GM20431 (cell line): ENCODE measurements around the gene RBM10.

Experiments used
- in situ Hi-C: fragments of 300-500 bp; cut with MseI, MboI; formaldehyde crosslinking; loops from one replicate; pipeline ENCODE4 v1.15.0; 2020; ENCODE audit warnings: low sequenced_read_pairs; ENCODE audit not compliant: unreplicated experiment

RBM10 gene

DNA sequence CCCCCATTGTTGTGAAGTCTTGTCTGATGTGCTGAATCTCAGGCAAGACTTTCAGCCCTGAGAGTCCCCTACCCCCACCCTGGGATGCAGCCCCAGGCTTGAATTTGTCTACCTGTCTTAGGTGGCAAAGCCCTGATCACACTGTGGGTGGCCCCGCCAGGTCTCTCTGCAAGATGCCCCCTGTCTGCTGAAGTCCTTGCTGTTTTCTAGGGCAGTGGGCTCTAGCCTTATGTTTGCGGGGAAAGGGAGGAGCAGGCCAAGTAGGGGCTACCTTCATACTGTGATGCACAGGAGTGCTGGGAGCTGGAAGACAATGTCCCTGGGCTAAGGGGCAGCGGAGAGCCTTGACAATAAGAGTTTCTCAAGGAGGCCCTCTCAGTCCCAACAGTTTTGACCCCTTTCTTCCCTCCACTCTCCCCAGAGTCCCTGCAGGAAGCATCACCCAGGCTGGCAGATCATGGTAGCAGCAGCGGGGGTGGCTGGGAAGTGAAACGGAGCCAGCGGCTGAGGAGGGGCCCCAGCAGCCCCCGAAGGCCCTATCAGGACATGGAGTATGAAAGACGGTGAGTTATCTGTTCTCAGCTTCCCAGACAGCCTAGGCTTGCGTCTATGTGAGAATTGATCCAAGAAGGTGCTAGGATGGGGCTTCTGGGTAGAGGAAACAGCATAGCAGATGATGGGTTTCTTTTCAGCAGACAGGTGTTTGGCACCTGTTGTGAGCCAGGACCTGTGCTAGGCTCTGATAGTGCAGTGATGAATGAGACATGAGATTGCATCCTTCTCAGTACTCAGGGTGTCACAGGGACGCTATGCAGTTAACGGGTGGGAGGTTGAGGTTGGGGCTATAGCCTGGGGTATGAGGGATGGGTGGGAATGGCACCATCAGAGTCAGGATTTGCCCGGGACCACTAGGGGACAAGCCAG is 2.2 kb downstream of the RBM10 start:
- in situ Hi-C loops, result no loop called here

DNA sequence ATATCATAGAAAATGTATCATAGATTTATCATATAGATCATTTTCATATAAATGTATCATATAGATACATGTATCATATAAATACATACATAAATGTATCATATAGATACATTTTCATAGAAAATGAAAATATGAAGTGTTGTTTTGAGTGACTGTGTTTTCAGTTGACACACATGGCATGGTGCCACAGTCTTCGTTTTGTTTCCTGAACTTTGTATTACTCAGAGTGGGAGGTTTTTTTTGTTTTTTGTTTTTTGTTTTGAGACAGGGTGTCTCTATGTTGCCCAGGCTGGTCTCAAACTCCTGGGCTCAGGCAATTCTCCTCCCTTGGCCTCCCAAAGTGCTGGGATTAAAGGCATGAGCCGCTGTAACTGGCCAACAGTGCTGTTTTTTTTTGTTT is 3.9 kb downstream of the RBM10 start:
- in situ Hi-C loops, result no loop called here

DNA sequence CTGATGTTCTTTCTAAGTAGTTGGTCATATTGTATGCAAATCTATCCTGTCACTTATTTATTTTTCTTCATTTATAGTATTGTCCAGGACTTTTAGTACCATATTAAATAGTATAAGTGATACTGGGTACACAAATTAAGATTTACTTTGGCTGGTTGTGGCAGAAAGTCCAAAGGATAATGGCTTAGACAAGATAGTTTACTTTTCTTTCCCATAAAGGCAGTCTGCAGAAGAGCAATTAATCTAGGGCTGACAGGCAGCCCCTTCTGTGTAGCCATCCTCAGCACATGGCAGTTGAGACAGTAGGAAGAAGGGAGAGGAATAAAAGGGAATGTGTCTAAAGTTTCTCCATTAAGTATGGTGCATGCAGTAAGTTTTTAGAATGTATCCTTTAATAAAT is 6.4 kb downstream of the RBM10 start:
- in situ Hi-C loops, result no loop called here

DNA sequence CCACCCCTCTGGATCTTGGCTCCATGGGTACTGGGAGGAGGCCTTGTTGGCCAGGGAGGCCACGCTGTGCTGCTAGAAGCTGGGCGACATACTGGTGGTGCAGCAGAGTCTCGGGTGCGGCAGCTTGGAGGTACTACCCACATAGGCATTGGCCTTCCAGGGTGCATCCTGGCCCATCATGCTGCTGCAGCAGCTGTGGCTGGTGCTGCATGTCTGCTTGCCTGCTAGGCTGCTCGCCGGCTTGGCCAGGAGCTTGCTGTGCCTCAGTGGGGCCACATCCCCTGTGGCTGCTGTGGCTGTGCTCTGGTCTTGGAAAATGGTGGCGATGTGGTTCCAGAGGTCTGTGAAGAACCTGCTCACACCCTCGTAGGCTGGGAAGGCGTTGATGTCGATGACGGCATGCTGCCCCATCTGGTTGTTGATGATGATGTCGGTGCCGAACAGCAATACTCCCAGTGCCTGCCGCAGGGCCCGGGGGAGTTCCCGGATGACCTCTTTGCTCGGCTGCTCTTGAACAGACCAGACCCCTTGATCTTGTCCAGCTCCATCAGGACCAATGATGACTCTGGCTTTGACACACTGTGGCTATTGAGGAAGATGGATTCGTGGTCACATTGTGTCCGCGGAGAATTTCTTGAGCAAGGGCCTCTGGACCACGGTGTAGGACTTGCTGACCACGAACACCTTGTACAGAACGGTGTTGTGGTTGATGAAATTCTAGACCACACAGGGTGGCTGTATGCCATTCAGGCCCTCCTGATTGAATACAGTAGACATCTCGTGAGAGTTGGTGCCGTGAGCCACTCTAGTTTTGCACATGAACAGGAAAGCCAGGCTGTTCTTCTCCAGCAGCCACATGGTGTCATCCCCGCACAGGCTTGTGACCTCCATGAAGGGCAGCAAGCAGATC is 11.8 kb downstream of the RBM10 start:
- in situ Hi-C loops, result no loop called here

DNA sequence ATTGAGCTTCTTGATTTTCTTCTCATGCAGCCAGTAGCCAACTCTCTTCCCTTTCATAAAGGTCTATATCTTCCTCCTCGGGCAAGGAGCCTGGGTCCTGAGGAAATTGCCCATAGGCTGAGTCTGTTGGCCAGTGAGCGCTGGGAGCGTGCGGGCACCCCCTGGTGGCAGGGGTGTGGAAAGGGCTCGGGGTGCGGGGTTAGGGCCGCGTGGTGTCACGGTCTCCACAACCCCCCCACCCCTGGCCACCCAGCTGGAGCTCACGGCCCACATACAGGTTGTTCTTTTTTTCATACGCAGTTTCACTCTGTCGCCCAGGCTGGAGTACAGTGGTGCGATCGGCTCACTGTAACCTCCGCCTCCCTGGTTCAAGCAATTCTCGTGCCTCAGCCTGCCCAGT is 13.1 kb downstream of the RBM10 start:
- in situ Hi-C loops, result no loop called here

DNA sequence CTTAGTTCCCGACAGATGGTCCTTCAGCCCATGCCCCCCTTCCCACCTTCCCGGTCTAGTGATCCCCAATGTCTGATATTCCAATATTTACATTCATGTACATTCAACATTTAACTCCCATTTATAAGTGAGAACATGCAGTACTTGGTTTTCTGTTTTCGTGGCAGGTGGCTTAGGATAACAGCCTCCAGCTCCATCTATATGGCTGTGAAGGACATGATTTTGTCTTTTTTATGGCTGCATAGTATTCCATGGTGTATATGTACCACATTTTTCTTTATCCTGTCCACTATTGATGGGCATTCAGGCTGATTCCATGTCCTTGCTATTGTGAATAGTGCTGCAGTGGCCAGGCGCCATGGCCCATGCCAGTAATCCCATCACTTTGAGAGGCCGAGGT is 13.8 kb downstream of the RBM10 start:
- in situ Hi-C loops, result no loop called here

DNA sequence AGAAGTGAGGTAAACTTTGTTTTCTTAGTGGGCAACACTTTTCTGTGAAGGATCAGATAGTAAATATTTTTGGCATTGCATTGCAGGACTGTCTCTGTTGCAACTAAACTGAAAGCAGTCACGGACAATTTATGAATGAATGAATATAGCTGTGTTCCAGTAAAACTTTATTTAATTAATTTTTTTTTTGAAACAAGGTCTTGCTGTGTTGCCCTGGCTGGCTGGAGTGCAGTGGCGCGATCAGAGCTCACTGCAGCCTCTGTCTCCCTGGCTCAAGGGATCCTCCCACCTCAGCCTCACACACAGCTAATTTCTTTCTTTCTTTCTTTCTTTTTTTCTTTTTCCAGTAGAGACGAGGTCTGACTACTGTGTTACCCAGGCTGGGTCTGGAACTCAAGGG is 15.8 kb downstream of the RBM10 start:
- in situ Hi-C loops, result no loop called here

DNA sequence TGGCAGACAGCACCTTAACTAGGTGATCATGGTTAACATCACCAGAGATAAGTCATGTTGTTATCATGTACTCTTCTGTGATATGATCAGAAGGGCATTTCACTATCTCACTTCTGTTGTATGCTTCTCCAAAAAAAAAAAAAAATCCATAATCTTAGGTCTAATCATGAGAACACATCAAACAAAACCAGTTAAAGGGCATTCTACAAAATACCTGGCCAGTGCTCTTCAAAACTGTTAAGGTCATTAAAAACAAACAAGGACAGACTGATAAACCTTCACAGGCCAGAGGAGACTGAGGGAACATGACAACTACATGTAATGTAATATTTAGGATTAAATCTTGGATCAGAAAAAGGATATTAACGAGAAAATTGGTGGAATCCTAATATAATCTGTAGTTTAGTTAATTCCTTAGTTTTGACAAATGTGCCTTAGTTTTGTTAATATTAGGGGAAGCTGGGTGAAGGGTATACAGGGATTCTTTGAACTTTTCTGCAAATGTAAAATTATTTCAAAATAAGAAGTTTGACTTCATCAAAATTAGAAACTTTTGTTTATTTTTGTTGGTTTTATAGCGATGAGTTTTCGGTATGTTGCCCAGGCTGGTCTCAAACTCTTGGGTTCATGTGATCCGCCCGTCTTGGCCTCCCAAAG is 18.0 kb downstream of the RBM10 start:
- in situ Hi-C loops, result no loop called here

DNA sequence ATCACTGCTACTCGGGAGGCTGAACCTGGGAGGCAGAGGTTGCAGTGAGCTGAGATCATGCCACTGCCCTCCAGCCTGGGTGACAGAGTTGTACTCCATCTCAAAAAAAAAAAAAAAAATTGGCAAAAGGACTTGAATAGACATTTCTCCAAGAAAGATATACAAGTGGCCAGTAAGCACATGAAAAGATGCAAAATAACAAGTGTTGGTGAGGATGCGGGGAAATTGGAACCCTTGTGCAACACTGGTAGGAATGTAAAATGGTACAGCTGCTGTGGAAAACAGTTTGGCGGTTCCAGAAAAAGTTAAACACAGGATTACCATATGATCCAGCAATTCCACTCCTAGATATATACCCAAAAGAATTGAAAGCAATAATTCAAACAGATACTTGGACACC is 19.4 kb downstream of the RBM10 start:
- in situ Hi-C loops, result no loop called here

DNA sequence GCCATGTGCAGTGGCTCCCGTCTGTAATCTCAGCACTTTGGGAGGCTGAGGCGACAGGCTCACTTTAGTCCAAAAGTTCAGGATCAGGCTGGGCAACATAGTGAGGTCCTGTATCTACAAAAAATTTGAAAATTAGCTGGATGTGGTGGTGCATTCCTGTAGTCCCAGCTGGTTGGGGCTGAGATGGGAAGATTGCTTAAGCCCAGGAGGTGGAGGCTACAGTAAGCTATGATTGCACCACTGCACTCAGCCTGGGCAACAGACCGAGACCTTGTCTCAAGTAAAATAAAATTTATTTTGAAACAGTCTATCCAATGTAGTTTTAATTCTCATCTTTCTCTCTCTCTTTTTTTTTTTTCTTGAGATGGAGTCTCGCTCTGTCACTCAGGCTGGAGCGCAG is 21.1 kb downstream of the RBM10 start:
- in situ Hi-C loops, result no loop called here

DNA sequence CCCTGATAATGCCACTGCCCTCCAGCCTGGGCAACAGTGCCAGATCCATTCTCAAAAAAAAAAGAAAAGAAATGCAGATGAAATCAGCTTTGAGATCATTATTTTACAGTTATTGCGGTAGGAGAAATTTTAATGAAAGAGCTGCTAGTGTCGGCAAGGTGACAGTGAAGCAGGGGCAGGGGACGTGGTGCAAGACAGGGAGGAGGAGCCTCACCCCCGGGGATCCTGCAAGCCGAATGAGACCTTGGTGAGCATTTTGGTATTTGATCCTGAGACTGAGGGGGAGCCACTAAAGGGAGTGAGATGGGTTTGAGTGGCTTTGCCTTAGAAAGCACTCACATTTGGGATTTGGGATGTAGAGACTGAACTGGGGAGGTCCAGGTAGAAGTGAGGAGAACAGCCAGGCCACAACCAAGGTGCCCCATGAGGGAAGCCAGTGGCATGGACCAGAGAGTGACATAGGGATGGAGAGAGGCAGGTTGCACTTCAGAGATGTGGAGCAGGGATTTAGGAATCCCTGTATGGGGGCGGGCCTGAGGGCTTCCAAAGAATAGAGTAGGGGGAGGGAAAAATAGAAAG is 23.6 kb downstream of the RBM10 start:
- in situ Hi-C loops, result no loop called here

DNA sequence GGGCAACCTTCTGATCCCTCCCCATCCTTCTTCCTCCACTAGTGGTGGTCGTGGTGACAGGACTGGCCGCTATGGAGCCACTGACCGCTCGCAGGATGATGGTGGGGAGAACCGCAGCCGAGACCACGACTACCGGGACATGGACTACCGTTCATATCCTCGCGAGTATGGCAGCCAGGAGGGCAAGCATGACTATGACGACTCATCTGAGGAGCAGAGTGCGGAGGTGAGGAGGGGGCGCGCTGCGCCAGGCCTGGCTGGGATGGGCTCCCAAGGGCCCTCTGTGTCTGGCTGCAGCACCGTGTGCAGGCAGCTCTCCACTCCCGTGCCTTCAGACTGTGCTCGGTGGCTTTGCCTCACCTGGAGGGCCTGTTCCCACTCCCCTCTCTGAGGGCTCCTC is 24.3 kb downstream of the RBM10 start:
- in situ Hi-C loops, result no loop called here

DNA sequence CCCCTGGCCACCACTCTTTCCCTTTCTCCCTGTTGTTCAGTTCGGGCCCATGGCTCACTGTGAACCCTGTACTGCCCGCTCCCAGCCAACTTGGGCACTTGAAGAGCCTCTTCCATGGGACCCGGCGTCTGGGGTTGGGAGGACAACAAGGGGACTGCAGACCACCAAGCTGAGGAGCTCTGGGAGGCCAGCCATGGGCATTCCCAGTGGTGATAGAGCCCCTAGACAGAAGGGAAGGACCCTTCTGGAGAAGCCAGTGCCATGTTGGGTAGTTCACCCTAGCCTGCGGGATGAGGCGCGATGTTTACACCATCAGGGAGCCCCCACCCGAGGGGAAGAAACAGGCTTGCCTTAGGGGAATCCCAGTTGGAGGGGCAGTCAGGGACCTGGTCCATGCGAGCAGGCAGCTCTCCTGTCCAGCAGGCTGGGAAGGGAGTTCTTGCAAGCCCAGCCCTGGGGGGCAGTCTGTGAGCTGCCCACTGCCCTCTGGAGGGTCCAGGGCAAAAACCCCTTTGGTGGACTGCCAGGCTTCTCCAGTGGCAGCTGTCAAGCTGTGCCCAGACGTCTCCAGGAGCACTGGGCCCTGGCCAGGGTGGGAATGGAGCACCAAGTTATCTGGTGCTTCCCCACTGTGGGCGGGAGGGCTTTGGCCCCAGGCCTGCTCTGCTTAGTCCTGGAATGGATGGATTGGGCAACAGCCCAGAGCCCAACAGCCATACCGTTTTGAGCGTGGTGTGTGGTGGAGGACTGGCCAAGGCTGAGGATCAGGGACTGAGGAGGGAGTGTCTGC is 24.9 kb downstream of the RBM10 start:
- in situ Hi-C loops, result no loop called here

DNA sequence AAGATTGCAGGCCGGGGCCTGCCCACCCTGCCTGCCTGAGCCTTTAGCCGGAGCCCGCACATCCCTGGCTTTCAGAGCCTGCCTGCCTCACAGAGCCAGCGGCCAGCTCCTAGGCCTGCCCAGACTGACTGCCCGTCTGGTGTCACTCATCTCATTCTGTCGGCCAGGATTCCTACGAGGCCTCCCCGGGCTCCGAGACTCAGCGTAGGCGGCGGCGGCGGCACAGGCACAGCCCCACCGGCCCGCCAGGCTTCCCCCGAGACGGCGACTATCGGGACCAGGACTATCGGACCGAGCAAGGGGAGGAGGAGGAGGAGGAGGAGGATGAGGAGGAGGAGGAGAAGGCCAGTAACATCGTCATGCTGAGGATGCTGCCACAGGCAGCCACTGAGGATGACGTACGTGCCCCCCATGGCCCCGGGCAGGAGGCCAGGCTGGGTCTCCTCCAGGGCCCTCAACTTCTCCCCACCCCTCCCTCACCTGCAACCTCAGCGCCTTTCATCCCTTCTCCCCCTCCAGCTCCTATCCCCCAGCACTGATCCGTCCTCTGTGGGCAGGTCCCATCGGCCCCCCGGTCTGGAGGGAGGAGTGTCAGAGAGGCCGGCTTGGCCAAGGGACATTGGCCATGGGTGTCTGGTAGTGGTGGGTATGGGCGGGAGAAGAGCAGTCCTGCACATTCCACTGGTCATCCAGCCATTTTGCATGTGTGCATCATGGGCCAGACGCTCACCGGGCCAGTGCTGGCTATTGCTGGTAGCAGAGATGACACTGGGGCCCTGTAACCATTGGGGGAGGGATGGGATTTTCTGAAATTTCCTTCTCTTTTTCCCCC is 26.1 kb downstream of the RBM10 start:
- in situ Hi-C loops, result no loop called here

DNA sequence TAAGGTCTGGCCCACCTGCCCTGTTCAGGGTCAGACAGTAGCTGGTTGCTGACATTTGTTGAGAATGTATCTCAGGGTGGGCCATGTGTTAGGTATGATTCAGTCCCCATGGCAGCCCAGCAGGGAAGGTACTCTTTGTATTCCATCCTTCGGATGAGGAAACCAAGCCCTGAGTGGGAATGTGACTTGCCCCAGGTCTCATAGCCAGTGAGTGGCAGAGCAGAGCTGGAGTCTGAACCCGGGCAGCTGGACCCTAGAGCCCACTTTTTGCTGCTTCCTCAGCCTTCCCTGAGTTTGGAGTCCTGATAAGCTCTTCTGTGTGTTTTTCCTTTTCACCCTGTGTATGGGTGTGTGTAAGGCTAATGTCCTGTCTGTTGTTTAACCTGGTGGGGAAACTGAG is 27.0 kb downstream of the RBM10 start:
- in situ Hi-C loops, result no loop called here

DNA sequence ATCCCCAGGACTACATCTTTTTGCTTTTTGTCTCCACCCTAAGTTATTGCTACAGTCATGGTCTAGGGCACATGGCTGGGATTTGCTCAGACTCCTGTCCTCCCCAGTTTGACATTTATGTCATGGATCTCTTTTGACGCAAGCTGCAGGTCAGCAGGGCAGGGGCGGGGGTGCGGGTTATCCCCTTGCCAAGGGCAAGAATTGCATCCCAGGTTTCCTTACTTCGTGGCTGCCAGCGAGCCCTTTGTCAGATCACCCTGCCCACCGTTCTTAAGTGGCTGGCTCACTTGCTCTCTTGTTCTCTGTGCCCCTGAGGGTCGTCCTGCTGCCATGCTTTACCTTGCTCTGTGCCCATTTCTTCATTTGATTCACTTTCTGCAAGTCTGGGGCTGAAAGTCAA is 27.5 kb downstream of the RBM10 start:
- in situ Hi-C loops, result no loop called here

DNA sequence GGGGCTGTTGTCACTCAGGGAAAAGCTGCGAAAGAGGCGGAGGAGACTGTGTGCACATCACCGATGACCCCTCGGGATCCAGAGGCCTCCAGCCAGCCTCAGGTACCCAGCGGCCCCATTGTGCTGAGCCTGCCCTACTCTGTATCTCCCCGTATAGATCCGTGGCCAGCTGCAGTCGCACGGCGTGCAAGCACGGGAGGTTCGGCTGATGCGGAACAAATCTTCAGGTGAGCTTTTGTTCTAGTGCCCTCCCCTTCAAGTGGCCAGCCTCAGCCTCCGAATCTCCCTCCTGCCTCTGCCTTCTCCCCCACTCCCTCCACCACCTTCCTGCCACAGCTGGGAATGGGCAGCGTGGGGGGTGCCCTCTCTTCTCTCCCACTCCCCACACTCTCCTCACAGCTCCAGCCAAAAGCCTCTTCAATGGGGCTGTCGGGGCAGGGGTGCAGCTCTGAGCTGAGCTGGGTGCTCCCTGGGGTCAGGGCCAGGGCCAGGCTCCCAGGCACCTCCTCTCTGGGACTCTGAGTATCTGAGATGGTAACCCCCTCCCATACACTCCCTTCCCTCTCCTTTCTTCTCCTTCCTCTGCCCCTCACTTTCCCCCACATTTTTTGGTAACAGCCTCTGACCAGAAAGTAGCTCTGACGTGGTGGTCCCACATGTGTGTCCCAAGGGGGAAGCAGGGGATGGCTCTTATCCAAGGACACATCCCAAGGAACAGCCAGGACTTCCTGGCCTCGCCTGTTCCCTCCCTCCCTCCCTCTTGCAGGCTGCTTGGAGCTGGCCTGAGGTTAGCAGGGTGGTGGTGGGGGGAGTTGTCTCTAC is 28.2 kb downstream of the RBM10 start:
- in situ Hi-C loops, result no loop called here

DNA sequence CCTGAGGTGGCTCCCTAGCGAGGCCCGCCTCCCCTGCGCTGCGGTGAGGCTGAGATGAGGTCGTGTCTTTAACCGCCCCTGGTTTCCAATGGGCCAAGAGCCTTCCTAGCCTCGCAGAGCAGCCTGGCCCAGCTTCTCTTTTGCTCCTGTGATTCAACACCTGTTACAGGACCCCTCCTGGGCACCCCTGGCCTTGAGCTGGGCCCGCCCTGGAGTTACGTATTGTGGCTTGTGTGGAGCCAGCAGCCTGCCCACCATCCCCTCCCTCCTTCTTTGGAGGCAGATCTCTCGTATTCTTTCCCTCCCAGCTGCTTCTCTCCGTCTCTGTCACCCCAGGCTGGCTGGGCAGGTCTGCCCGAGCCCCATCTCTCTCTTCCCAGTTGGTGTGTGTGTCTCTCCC is 29.4 kb downstream of the RBM10 start:
- in situ Hi-C loops, result no loop called here
